CD14-positive monocyte (primary cell): ENCODE results near the gene SLC4A1. TPM values are rescaled to one million over a fixed set of nuclear protein-coding genes. Genes with fewer than 3 reads are reported as not detected.

Experiments used
- DNase-seq, 3 donors: peaks; one replicate each; pipeline ENCODE4 v3.0.0-alpha.2; 2011 to 2022
- H2AFZ ChIP-seq: 2 replicates; pipeline ENCODE4 v1.6.0; 2012; ENCODE audit warnings: mild to moderate bottlenecking, low read depth, low read length, inconsistent platforms; ENCODE audit not compliant: insufficient read depth, poor library complexity, severe bottlenecking
- H3K27ac ChIP-seq, 2 donors: 1 replicate in 1 of 2; 2 replicates in 1 of 2; pipeline ENCODE4 v1.5.1; 2012 to 2013; ENCODE audit warnings: low read length in 2 of 2, control low read depth in 1 of 2, inconsistent platforms in 1 of 2, low read depth in 1 of 2, mild to moderate bottlenecking in 1 of 2
- H3K27me3 ChIP-seq, 2 donors: one replicate each; pipeline versions ENCODE4 v1.6.0 to v1.6.1; 2011 to 2013; ENCODE audit warnings: low read length in 2 of 2; ENCODE audit not compliant: control insufficient read depth in 2 of 2, insufficient read depth in 2 of 2
- H3K36me3 ChIP-seq, 2 donors: replicated peaks in 1 of 2; 1 replicate in 1 of 2; 2 replicates in 1 of 2; pipeline versions ENCODE4 v1.5.1 to v1.6.1; 2012 to 2013; ENCODE audit warnings: low read length in 2 of 2, control low read depth in 1 of 2, inconsistent platforms in 1 of 2, mild to moderate bottlenecking in 1 of 2; ENCODE audit not compliant: insufficient read depth in 2 of 2, control insufficient read depth in 1 of 2
- H3K4me1 ChIP-seq, 2 donors: 1 replicate in 1 of 2; 2 replicates in 1 of 2; pipeline versions ENCODE4 v1.5.1 to v1.6.1; 2012 to 2013; ENCODE audit warnings: low read length in 2 of 2, control low read depth in 1 of 2, inconsistent platforms in 1 of 2, mild to moderate bottlenecking in 1 of 2, moderate library complexity in 1 of 2; ENCODE audit not compliant: insufficient read depth in 2 of 2, control insufficient read depth in 1 of 2
- H3K4me2 ChIP-seq: replicated peaks from 2 replicates; pipeline ENCODE3; 2012; ENCODE audit warnings: low read length, moderate library complexity, mild to moderate bottlenecking; ENCODE audit not compliant: poor library complexity, severe bottlenecking; ENCODE audit errors: extremely low read depth
- H3K4me3 ChIP-seq, 3 experiments: fragments of 200-600 bp in 1 of 3; sonication (generic) in 1 of 3; replicated peaks in 1 of 3; 1 replicate in 2 of 3; 2 replicates in 1 of 3; pipeline ENCODE4 v1.5.1; 2011 to 2013; ENCODE audit warnings: low read length in 3 of 3, mild to moderate bottlenecking in 3 of 3, control low read depth in 2 of 3, low read depth in 2 of 3, inconsistent platforms in 1 of 3, moderate library complexity in 1 of 3
- H3K79me2 ChIP-seq: 2 replicates; pipeline ENCODE4 v1.6.0; 2012; ENCODE audit warnings: mild to moderate bottlenecking, control low read depth, inconsistent platforms, low read length, moderate library complexity; ENCODE audit not compliant: insufficient read depth
- H3K9ac ChIP-seq: 2 replicates; pipeline ENCODE4 v1.6.0; 2017; ENCODE audit warnings: low read length, mild to moderate bottlenecking; ENCODE audit not compliant: insufficient read depth, poor library complexity, severe bottlenecking
- H3K9me3 ChIP-seq, 2 donors: replicated peaks in 1 of 2; 1 replicate in 1 of 2; 2 replicates in 1 of 2; pipeline versions ENCODE4 v1.5.1 to v1.6.1; 2012 to 2013; ENCODE audit warnings: low read length in 2 of 2, control low read depth in 1 of 2; ENCODE audit not compliant: control insufficient read depth in 1 of 2, insufficient read depth in 1 of 2
- H4K20me1 ChIP-seq: 2 replicates; pipeline ENCODE4 v1.6.0; 2012; ENCODE audit warnings: mild to moderate bottlenecking, low read length, control low read depth, moderate library complexity; ENCODE audit not compliant: insufficient read depth
- H3K27ac Mint-ChIP-seq, 7 donors: one replicate each; pipeline ENCODE4 v1.8.0; 2020; ENCODE audit warnings: mild to moderate bottlenecking in 7 of 7, mixed read lengths in 7 of 7, moderate library complexity in 6 of 7, inconsistent platforms in 2 of 7
- H3K27me3 Mint-ChIP-seq, 3 donors: one replicate each; pipeline ENCODE4 v1.8.0; 2021 to 2022; ENCODE audit warnings: low read depth in 3 of 3, mild to moderate bottlenecking in 3 of 3, mixed read lengths in 3 of 3, moderate library complexity in 3 of 3, inconsistent platforms in 1 of 3
- H3K36me3 Mint-ChIP-seq, 2 donors: one replicate each; pipeline ENCODE4 v1.8.0; 2020; ENCODE audit warnings: mixed read lengths in 2 of 2, inconsistent platforms in 1 of 2, mild to moderate bottlenecking in 1 of 2
- H3K4me1 Mint-ChIP-seq: one replicate; pipeline ENCODE4 v1.8.0; 2020; ENCODE audit warnings: mild to moderate bottlenecking, mixed read lengths
- H3K4me3 Mint-ChIP-seq, 2 donors: one replicate each; pipeline ENCODE4 v1.8.0; 2020; ENCODE audit warnings: mild to moderate bottlenecking in 2 of 2, mixed read lengths in 2 of 2, moderate library complexity in 1 of 2
- H3K9me3 Mint-ChIP-seq, 7 donors: one replicate each; pipeline ENCODE4 v1.8.0; 2020 to 2022; ENCODE audit warnings: mixed read lengths in 7 of 7, mild to moderate bottlenecking in 6 of 7, moderate library complexity in 6 of 7, inconsistent platforms in 2 of 7
- CTCF ChIP-seq: fragments of 200-600 bp; IDR thresholded peaks from one replicate; pipeline ENCODE4 v1.8.0; 2022; ENCODE audit warnings: antibody characterized with exemption, mild to moderate bottlenecking
- WGBS: methylation state at CpG from one replicate; pipeline ENCODE4 v1.1.5; 2013; ENCODE audit warnings: missing lambda C conversion rate; ENCODE audit not compliant: insufficient coverage; 5-methylcytosine and 5-hydroxymethylcytosine counted together
- intact Hi-C, 2 donors: fragments of 100-400 bp; cut with micrococcal nuclease; formaldehyde crosslinking; loops; one replicate each; pipeline versions ENCODE4 v1.15.0 to v1.15.1; 2023
- polyA plus RNA-seq, 3 donors: library from polyadenylated mRNA; depleted of rRNA in 1 of 3; unstranded in 2 of 3; stranded (reverse) in 1 of 3; fragments of 300-500 nt in 2 of 3; fragments of >200 nt in 1 of 3; fragmentation: Illumina TruSeq in 2 of 3; gene quantifications; 1 replicate in 2 of 3; 2 replicates in 1 of 3; pipeline ENCODE4 v1.2.3, GENCODE V29; 2012 to 2021

The SLC4A1 gene
- polyA plus RNA-seq, 3 donors: 0.04 TPM; not detected in 2

GRCh38 chr17:44249501-44250246 is 18.3 kb downstream of the SLC4A1 start:
- H4K20me1 ChIP-seq: no peaks in the 10 kb centered on the region
- no peaks in the 10 kb centered on the region for H3K36me3 Mint-ChIP-seq
- no peak for TF ChIP-seq CTCF
- no peak overlapping the region for H3K4me2 ChIP-seq
- no peaks in the 10 kb centered on the region for H3K79me2 ChIP-seq
- no peaks in the 10 kb centered on the region for H3K27me3 ChIP-seq
- H3K36me3 ChIP-seq: no peaks in the 10 kb centered on the region
- no peak for DNase-seq
- no peak overlapping the region for H3K4me3 ChIP-seq
- peaks cover 0 to 4% (median 2%) of the 10 kb centered on the region in 7 donors for H3K9me3 Mint-ChIP-seq
- H3K9me3 ChIP-seq: no peaks in the 10 kb centered on the region
- H3K27ac ChIP-seq: no peak overlapping the region
- no peak overlapping the region for H3K9ac ChIP-seq
- H3K27ac Mint-ChIP-seq: no peak overlapping the region
- no peak overlapping the region for H3K4me3 Mint-ChIP-seq
- no peak overlapping the region for H2AFZ ChIP-seq
- H3K4me1 Mint-ChIP-seq: peaks cover 26% of the 10 kb centered on the region
- H3K27me3 Mint-ChIP-seq: peaks cover 4 to 6% (median 5%) of the 10 kb centered on the region in 3 donors
- peaks cover 13 to 18% of the 10 kb centered on the region in 2 donors for H3K4me1 ChIP-seq
- WGBS: 100% methylated on average over 3 of the region's 9 CpGs
- intact Hi-C loops: no loop called here

- Histone ChIP-seq H2AFZ (no peak overlapping the region), H3K4me3 (no peak overlapping the region), H4K20me1 (no peaks in the 10 kb centered on the region), H3K36me3 (no peaks in the 10 kb centered on the region), H3K27me3 (no peaks in the 10 kb centered on the region), H3K9me3 (no peaks in the 10 kb centered on the region), H3K9ac (no peak overlapping the region), H3K4me2 (no peak overlapping the region), H3K27ac (no peak overlapping the region), H3K79me2 (no peaks in the 10 kb centered on the region), H3K4me1 (peaks cover 13 to 18% of the 10 kb centered on the region in 2 donors)
- Mint-ChIP-seq H3K36me3 (no peaks in the 10 kb centered on the region), H3K27me3 (peaks cover 3 to 9% (median 4%) of the 10 kb centered on the region in 3 donors), H3K4me1 (peaks cover 27% of the 10 kb centered on the region), H3K27ac (peak overlapping the region in 1 of 7 donors; percentile 76), H3K4me3 (no peak overlapping the region), H3K9me3 (peaks cover 0 to 4% (median 2%) of the 10 kb centered on the region in 7 donors)
- no peak for TF ChIP-seq CTCF
- 92% methylated on average over 6 of the region's 10 CpGs for WGBS
- intact Hi-C loops: no loop called here
- no peak for DNase-seq
Measured at GRCh38 chr17:44247876-44248736, 19.8 kb downstream of the SLC4A1 start.
